HEK293T (cell line): ENCODE measurements around the gene RAP1GAP.

Source experiments
- CTCF ChIA-PET: fragments of 350-600 bp; formaldehyde crosslinking; extraction: SDS; loops from one replicate; lab custom pipeline; 2021; ENCODE audit warnings: antibody characterized with exemption, inconsistent platforms; lab: Yijun Ruan, JAX
- POLR2A ChIA-PET: fragments of 350-600 bp; formaldehyde crosslinking; extraction: SDS; loops from one replicate; lab custom pipeline; 2020; ENCODE audit warnings: antibody characterized with exemption, inconsistent platforms; lab: Yijun Ruan, JAX
- DNase-seq: peaks from one replicate; pipeline ENCODE4 v3.0.0; 2012; ENCODE audit warnings: mixed read lengths; ENCODE audit errors: extremely low spot score
- ARNT ChIP-seq: fragments of 450-650 bp; IDR thresholded peaks from 2 replicates; pipeline ENCODE4 v1.6.1; 2017; ENCODE audit warnings: mild to moderate bottlenecking
- BHLHE40 ChIP-seq: fragments of 450-650 bp; IDR thresholded peaks from 2 replicates; pipeline ENCODE4 v1.6.1; 2016; ENCODE audit warnings: mild to moderate bottlenecking, moderate library complexity, borderline replicate concordance
- CTBP1 ChIP-seq: fragments of 450-650 bp; IDR thresholded peaks from 2 replicates; pipeline ENCODE4 v1.6.1; 2016; ENCODE audit warnings: borderline replicate concordance
- ELF4 ChIP-seq: fragments of 450-650 bp; IDR thresholded peaks from 2 replicates; pipeline ENCODE4 v1.6.1; 2017; ENCODE audit warnings: antibody characterized with exemption
- FOXA1 ChIP-seq: fragments of 450-650 bp; IDR thresholded peaks from 2 replicates; pipeline ENCODE4 v1.6.1; 2016; ENCODE audit warnings: mild to moderate bottlenecking
- FOXK2 ChIP-seq: fragments of 450-650 bp; IDR thresholded peaks from 2 replicates; pipeline ENCODE4 v1.6.1; 2016; ENCODE audit warnings: mild to moderate bottlenecking
- FOXM1 ChIP-seq: fragments of 450-650 bp; IDR thresholded peaks from 2 replicates; pipeline ENCODE4 v1.6.1; 2017; ENCODE audit warnings: mild to moderate bottlenecking, borderline replicate concordance
- HDGF ChIP-seq: fragments of 450-650 bp; IDR thresholded peaks from 2 replicates; pipeline ENCODE4 v1.6.1; 2017; ENCODE audit warnings: antibody characterized with exemption, borderline replicate concordance
- L3MBTL2 ChIP-seq: fragments of 450-650 bp; conservative IDR thresholded peaks from 2 replicates; pipeline ENCODE4 v1.6.1; 2016; ENCODE audit warnings: mild to moderate bottlenecking
- LEF1 ChIP-seq: fragments of 450-650 bp; IDR thresholded peaks from 2 replicates; pipeline ENCODE4 v1.6.1; 2017; ENCODE audit warnings: mild to moderate bottlenecking, borderline replicate concordance
- NFRKB ChIP-seq: fragments of 450-650 bp; IDR thresholded peaks from 2 replicates; pipeline ENCODE4 v1.6.1; 2016; ENCODE audit warnings: mild to moderate bottlenecking, moderate library complexity
- SP1 ChIP-seq: fragments of 450-650 bp; IDR thresholded peaks from 2 replicates; pipeline ENCODE4 v1.6.1; 2017
- SUZ12 ChIP-seq: fragments of 450-650 bp; IDR thresholded peaks from 2 replicates; pipeline ENCODE4 v1.6.1; 2016; ENCODE audit warnings: mild to moderate bottlenecking
- TARDBP ChIP-seq: fragments of 450-650 bp; IDR thresholded peaks from 2 replicates; pipeline ENCODE4 v1.6.1; 2016
- ZNF384 ChIP-seq: fragments of 450-650 bp; IDR thresholded peaks from 2 replicates; pipeline ENCODE4 v1.6.1; 2016
- TF ChIP-seq, protein P1 (sequence below): fragments of 450-650 bp; IDR thresholded peaks from 2 replicates; pipeline ENCODE4 v1.6.1; 2016

The RAP1GAP gene

DNA sequence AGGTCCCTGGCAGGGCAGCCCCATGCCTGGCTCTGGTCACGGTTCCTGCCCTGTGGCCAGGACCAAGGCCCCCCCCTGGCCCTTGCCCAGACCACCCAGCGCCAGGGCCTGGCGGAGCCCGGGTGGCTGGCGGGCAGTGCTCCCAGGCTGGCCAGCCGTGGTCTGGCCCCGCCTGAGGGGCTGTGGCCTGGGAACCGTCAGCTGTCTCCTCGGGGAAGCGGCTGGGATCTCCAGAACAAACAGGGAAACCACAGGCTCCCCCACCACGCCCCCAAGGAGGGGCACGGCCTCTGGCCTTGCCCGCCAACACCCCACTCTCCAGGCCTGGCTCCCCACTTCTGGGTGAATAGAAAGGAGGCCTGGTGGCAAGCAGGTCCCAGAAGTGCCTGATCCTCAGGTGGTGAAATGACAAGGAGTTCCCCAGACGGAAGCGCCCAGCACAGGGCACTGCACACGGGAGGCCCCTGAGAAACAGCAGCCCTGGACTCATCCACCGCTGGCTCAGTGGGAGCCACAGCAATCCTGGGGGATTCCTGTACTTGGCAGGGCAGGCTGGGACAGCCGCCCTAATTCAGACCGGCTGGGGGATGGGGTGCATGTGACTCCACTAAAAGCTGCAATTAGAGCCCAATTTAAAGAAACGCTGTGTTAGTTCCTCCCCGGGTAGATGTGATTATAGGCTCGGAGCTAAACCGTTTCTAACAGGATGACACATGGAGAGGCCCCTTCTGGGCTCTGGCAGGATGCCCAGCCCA is 78.9 kb downstream of the RAP1GAP start:
- TF ChIP-seq SUZ12 (no peak), FOXK2 (no peak), FOXA1 (no peak), ARNT (no peak), TARDBP (no peak)
- ChIA-PET POLR2A (interaction anchor here (0.7 kb wide), 1 partner anchor 20 kb away, joined by 3 read pairs; no protein-coding TSS in a partner anchor), CTCF (no interaction called here)
- no peak for DNase-seq

DNA sequence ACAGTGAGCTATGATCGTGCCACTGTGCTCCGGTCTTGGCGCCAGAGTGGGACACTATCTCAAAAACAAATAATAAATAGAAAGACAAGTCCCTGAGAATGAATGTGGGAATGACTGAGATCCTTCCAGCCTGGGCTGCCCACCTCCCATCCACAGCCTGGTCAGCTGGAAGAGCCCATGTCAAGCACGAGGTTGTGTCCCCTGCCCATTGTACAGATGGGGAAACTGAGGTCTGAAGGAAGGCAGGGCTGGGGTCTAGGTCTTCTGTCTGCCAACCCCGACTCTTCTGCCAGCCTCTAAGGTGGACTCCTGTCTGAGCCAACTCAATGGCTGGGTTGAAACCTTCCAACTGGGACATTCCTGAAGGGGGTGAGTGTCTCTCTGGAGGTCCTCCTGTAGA is 79.5 kb downstream of the RAP1GAP start:
- TF ChIP-seq SP1 (no peak), LEF1 (no peak), L3MBTL2 (no peak), FOXA1 (no peak), SUZ12 (no peak), BHLHE40 (no peak), FOXM1 (no peak)
- DNase-seq = no peak
- POLR2A ChIA-PET = interaction anchor here (0.7 kb wide), 1 partner anchor 20 kb away, joined by 3 read pairs; no protein-coding TSS in a partner anchor
- CTCF ChIA-PET = no interaction called here

DNA sequence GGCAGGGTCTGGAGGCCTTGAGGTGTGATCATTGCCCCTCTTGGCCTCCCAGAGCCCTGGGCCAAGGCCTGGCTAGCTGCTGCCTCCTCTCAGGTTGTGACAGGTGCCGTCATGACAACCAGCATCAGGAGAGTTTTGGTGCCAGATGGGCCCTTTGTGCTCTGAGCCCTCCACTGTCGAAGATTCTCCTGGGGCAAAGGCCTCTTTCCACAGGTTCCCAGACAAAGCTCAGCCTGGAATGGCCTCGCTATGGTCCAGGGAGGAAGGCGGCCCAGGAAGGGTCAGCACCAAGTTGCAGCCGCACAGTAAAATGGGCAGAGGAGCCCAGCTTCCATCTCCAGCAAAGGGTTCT is 81.6 kb downstream of the RAP1GAP start:
- CTCF ChIA-PET = no interaction called here
- POLR2A ChIA-PET = no interaction called here
- TF ChIP-seq ARNT = no peak
- DNase-seq = no peak

DNA sequence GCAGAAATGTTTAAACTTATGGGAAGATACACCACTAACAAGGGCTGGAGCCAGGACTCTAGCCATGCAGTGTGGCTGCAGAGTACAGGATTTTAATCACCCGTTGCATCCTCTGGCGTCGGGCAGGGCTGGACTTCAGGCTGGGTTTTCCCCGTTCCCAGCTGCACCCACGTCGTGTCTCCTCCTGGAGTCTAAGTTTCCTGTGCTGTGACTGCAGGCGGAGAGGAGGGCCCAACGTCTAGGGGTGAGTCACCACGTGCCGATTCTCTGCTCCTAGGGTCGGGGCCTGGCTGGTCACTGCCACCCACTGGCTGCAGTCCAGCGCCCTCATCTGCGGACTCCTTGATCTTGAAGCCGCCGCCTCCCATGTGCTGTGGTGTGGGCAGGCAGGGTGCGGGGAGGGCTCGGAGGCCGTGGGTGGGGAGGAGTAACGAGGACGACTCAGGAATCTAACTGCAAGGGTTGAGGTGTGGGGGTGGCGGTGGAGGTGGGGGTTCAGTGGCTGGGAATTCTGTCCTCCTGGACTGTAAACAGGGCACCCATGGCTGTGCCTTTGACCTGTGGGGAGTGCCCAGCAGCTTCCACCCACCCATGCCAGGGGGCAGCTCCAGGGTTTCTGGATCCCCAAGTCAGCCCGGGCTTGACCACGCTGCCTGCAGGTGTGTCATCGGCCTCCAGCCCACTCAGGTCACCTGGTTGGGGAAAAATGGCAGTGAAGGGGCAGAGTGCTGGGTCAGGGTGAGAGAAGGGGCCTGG is 82.1 kb downstream of the RAP1GAP start:
- DNase-seq = no peak

DNA sequence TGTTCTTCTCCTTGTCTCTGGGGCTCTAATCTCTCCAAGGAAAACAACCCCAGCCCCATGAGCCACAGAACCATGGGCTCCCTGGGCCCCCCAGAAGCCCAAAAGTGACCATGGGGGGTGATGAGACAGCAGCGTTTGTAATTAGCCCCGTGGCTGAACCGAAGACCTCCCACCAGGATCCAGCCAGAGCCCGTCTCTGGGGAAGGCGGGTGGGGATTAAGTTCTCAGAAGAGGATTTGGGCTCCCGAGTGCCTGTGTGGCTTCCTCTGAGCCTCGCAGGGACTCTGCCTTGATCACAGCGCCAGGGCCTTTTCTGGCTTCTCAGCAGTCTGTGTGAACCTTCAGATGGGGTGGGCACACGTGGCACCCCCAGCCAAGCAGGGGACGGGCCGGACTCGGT is 82.9 kb downstream of the RAP1GAP start:
- ChIA-PET CTCF (no interaction called here), POLR2A (no interaction called here)
- TF ChIP-seq L3MBTL2 (no peak), HDGF (no peak), CTBP1 (no peak), TARDBP (no peak), NFRKB (no peak), FOXA1 (no peak), SP1 (no peak), ARNT (no peak), FOXM1 (no peak), FOXK2 (no peak), SUZ12 (no peak), ZNF384 (no peak), LEF1 (no peak), ELF4 (no peak), BHLHE40 (no peak)
- TF ChIP-seq, protein P1, sequence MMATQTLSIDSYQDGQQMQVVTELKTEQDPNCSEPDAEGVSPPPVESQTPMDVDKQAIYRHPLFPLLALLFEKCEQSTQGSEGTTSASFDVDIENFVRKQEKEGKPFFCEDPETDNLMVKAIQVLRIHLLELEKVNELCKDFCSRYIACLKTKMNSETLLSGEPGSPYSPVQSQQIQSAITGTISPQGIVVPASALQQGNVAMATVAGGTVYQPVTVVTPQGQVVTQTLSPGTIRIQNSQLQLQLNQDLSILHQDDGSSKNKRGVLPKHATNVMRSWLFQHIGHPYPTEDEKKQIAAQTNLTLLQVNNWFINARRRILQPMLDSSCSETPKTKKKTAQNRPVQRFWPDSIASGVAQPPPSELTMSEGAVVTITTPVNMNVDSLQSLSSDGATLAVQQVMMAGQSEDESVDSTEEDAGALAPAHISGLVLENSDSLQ = no peak
- DNase-seq = no peak

More for the DNA sequence above, 82.1 kb downstream of the RAP1GAP start:
- ChIA-PET CTCF (no interaction called here), POLR2A (no interaction called here)
- TF ChIP-seq TARDBP (no peak), ELF4 (no peak), SUZ12 (no peak), FOXM1 (no peak), CTBP1 (no peak), NFRKB (no peak), FOXA1 (no peak)

DNA sequence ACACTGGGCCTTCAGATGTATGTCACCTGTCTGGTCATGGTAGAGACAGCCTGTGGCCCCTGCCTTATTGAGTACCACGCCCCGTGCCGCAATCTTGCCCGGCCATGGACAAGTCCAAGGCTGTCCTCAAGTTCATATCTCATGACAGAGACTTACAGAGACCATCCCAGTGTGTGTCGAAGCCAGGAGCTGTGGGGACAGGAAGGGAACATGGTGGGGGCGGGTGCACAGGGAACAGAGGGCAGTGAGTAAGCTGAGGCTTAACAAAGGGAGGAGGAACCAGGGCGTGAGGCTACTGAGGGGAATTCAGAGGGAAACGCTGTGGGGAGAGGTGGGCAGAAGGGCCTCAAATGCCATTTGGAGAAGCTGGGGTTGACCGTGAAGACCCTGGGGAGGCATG is 84.1 kb downstream of the RAP1GAP start:
- DNase-seq = no peak

More for the DNA sequence above, 84.1 kb downstream of the RAP1GAP start:
- ChIA-PET POLR2A (no interaction called here), CTCF (interaction anchor here (1.0 kb wide), 1 partner anchor 50 kb away, joined by 3 read pairs; no protein-coding TSS in a partner anchor)
- TF ChIP-seq SUZ12 (no peak), HDGF (no peak), TARDBP (no peak), L3MBTL2 (no peak), ARNT (no peak), ELF4 (no peak), LEF1 (no peak), CTBP1 (no peak), NFRKB (no peak), FOXM1 (no peak), ZNF384 (no peak), SP1 (no peak), FOXK2 (no peak), BHLHE40 (no peak), FOXA1 (no peak)
- TF ChIP-seq, protein P1 = no peak
